Astrocyte of the spinal cord (primary cell): ENCODE data around the gene NSG1.

Source experiments
- DNase-seq: peaks from one replicate; pipeline ENCODE4 v3.0.0; 2011; ENCODE audit warnings: low read depth, low spot score
- H3K4me3 ChIP-seq: 2 replicates; pipeline ENCODE4 v1.5.1; 2011; ENCODE audit warnings: low read depth, mild to moderate bottlenecking, low read length, moderate library complexity
- CTCF ChIP-seq: IDR thresholded peaks from 2 replicates; pipeline ENCODE4 v1.5.1; 2012; ENCODE audit warnings: low read depth, mild to moderate bottlenecking, low read length, inconsistent platforms
- in situ Hi-C: cut with HindIII; loops from 2 replicates; pipeline ENCODE4 v1.10.0; 2017; ENCODE audit warnings: low sequenced_read_pairs

The NSG1 gene

GRCh38 chr4:4406455-4407298 lies 19.8 kb downstream of the NSG1 start:
- DNase-seq: no peak
- H3K4me3 ChIP-seq: no peak overlapping the region
- in situ Hi-C loops: no loop called here
- no peak for TF ChIP-seq CTCF

GRCh38 chr4:4407299-4408131 lies 20.6 kb downstream of the NSG1 start:
- H3K4me3 ChIP-seq: no peak overlapping the region
- no peak for DNase-seq
- in situ Hi-C loops: no loop called here
- no peak for TF ChIP-seq CTCF

GRCh38 chr4:4408132-4408523 lies 21.2 kb downstream of the NSG1 start:
- no peak overlapping the region for H3K4me3 ChIP-seq
- DNase-seq: no peak
- in situ Hi-C loops: no loop called here
- no peak for TF ChIP-seq CTCF

GRCh38 chr4:4408576-4409335 lies 21.9 kb downstream of the NSG1 start:
- no peak overlapping the region for H3K4me3 ChIP-seq
- in situ Hi-C loops: no loop called here
- no peak for TF ChIP-seq CTCF
- DNase-seq: no peak

GRCh38 chr4:4409416-4410115 lies 22.7 kb downstream of the NSG1 start:
- no peak overlapping the region for H3K4me3 ChIP-seq
- DNase-seq: no peak
- in situ Hi-C loops: no loop called here
- no peak for TF ChIP-seq CTCF

GRCh38 chr4:4410271-4410670 lies 23.4 kb downstream of the NSG1 start:
- DNase-seq: no peak
- in situ Hi-C loops: no loop called here
- TF ChIP-seq CTCF: no peak
- H3K4me3 ChIP-seq: no peak overlapping the region
